ENCODE data around the gene NPY5R.

The NPY5R gene

GRCh38 chr4:163343604-163344146, at the start of gene NPY5R:
TSS of gene NPY5R (plus strand) at chr4:163343892. CDS start at chr4:163350274, 6,382 bp downstream.
- Histone ChIP-seq H3F3A (ENCODE audit: insufficient read depth, low read length) (no peaks in the 10 kb centered on the region), H3K36me3 (ENCODE audit: insufficient read depth, low read length) (no peaks in the 10 kb centered on the region), H3K9ac (ENCODE audit: low read length) (no peak within 1 kb of the TSS), H3K4me1 (ENCODE audit: insufficient read depth, low read length, severe bottlenecking) (no peaks in the 10 kb centered on the region), H3K4me3 (ENCODE audit: low read depth, low read length, poor library complexity, severe bottlenecking) (no peak within 1 kb of the TSS), H2AFZ (ENCODE audit: low read length) (no peak within 1 kb of the TSS), H3K27me3 (ENCODE audit: insufficient read depth, low read length) (no peaks in the 10 kb centered on the region), H3K9me3 (ENCODE audit: low read length) (no peaks in the 10 kb centered on the region), H3K27ac (ENCODE audit: low read depth, low read length, poor library complexity, severe bottlenecking) (no peak within 1 kb of the TSS), H3K79me2 (ENCODE audit: insufficient read depth, low read length) (no peaks in the 10 kb centered on the region), H4K20me1 (ENCODE audit: insufficient read depth, low read length) (no peaks in the 10 kb centered on the region), H3K9me2 (ENCODE audit: low read depth, low read length) (no peaks in the 10 kb centered on the region), H3K4me2 (ENCODE audit: low read length) (no peak within 1 kb of the TSS)
- TF ChIP-seq EZH2 (IDR thresholded peaks at IDR 0.05; ENCODE audit: borderline replicate concordance, low read length) (no peak), CTCF (IDR thresholded peaks at IDR 0.05; ENCODE audit: low read length) (no peak)

- Histone ChIP-seq H3F3A (ENCODE audit: insufficient read depth, low read length) (no peaks in the 10 kb centered on the region), H3K9me3 (ENCODE audit: low read length) (no peaks in the 10 kb centered on the region), H3K9me2 (ENCODE audit: low read depth, low read length) (no peaks in the 10 kb centered on the region)
Measured at GRCh38 chr4:163295138-163295537, 48.6 kb upstream of the NPY5R start.

GRCh38 chr4:163300445-163300844, 43.2 kb upstream of the NPY5R start:
- Histone ChIP-seq H3K36me3 (ENCODE audit: insufficient read depth, low read length) (no peaks in the 10 kb centered on the region), H3K9me2 (ENCODE audit: low read depth, low read length) (no peaks in the 10 kb centered on the region), H3K27ac (ENCODE audit: low read depth, low read length, poor library complexity, severe bottlenecking) (no peak overlapping the region), H2AFZ (ENCODE audit: low read length) (no peak overlapping the region), H4K20me1 (ENCODE audit: insufficient read depth, low read length) (no peaks in the 10 kb centered on the region), H3K27me3 (ENCODE audit: insufficient read depth, low read length) (no peaks in the 10 kb centered on the region), H3K9me3 (ENCODE audit: low read length) (no peaks in the 10 kb centered on the region), H3K4me2 (ENCODE audit: low read length) (no peak overlapping the region), H3K4me1 (ENCODE audit: insufficient read depth, low read length, severe bottlenecking) (no peaks in the 10 kb centered on the region), H3K9ac (ENCODE audit: low read length) (no peak overlapping the region), H3K4me3 (ENCODE audit: low read depth, low read length, poor library complexity, severe bottlenecking) (no peak overlapping the region), H3K79me2 (ENCODE audit: insufficient read depth, low read length) (no peaks in the 10 kb centered on the region), H3F3A (ENCODE audit: insufficient read depth, low read length) (no peaks in the 10 kb centered on the region)
- TF ChIP-seq CTCF (IDR thresholded peaks at IDR 0.05; ENCODE audit: low read length), result no peak
- no peak for TF ChIP-seq EZH2 (IDR thresholded peaks at IDR 0.05; ENCODE audit: borderline replicate concordance, low read length)

More at GRCh38 chr4:163295138-163295537, 48.6 kb upstream of the NPY5R start:
- no peak overlapping the region for H2AFZ ChIP-seq (ENCODE audit: low read length)
- H3K4me3 ChIP-seq (ENCODE audit: low read depth, low read length, poor library complexity, severe bottlenecking), result no peak overlapping the region
- H3K4me1 ChIP-seq (ENCODE audit: insufficient read depth, low read length, severe bottlenecking), result no peaks in the 10 kb centered on the region
- H3K36me3 ChIP-seq (ENCODE audit: insufficient read depth, low read length), result no peaks in the 10 kb centered on the region
- no peak overlapping the region for H3K27ac ChIP-seq (ENCODE audit: low read depth, low read length, poor library complexity, severe bottlenecking)
- H3K4me2 ChIP-seq (ENCODE audit: low read length), result no peak overlapping the region
- no peaks in the 10 kb centered on the region for H3K79me2 ChIP-seq (ENCODE audit: insufficient read depth, low read length)
- no peak overlapping the region for H3K9ac ChIP-seq (ENCODE audit: low read length)
- no peak for TF ChIP-seq EZH2 (IDR thresholded peaks at IDR 0.05; ENCODE audit: borderline replicate concordance, low read length)
- no peak for TF ChIP-seq CTCF (IDR thresholded peaks at IDR 0.05; ENCODE audit: low read length)
- no peaks in the 10 kb centered on the region for H4K20me1 ChIP-seq (ENCODE audit: insufficient read depth, low read length)
- no peaks in the 10 kb centered on the region for H3K27me3 ChIP-seq (ENCODE audit: insufficient read depth, low read length)

Data from OCI-LY1 (cell line).